Measurements from ENCODE around the gene TRMT10C. TPM values are rescaled to one million over a fixed set of nuclear protein-coding genes. Genes with fewer than 3 reads are reported as not detected.

The TRMT10C gene
- total and polyA plus RNA-seq, 9 of the 15 experiments (the other 6 are each of a cell fraction or from before 2014, with no cell fraction given): 48.6 to 106 (median 63.9) TPM

- TF ChIP-seq ZBTB40 (IDR thresholded peaks at IDR 0.05): no peak
- TF ChIP-seq ZBTB40 (CRISPR knock-in tag; IDR thresholded peaks at IDR 0.05): no peak
- no peak for TF ChIP-seq TFAM (CRISPR knock-in tag; conservative IDR thresholded peaks at IDR 0.05)
- no peak for TF ChIP-seq KAT2B (IDR thresholded peaks at IDR 0.05; ENCODE audit: low read depth, low read length)
- no peak for TF ChIP-seq CCAR2 (IDR thresholded peaks at IDR 0.05; ENCODE audit: low read depth, low read length)
- peak; percentile 68 for TF ChIP-seq ARID1B (IDR thresholded peaks at IDR 0.05)
- no peak for TF ChIP-seq LARP7 (IDR thresholded peaks at IDR 0.05)
- no peak for TF ChIP-seq FOSL1 (tag; conservative IDR thresholded peaks at IDR 0.05)
- TF ChIP-seq HES1 (IDR thresholded peaks at IDR 0.05; ENCODE audit: low read depth): no peak
- no peak for TF ChIP-seq BRCA1 (IDR thresholded peaks at IDR 0.05)
- no peak for TF ChIP-seq BRCA1 (CRISPR knock-in tag; IDR thresholded peaks at IDR 0.05)
- no peak for TF ChIP-seq CBX2 (IDR thresholded peaks at IDR 0.05; ENCODE audit: insufficient read depth, low read length, poor library complexity, severe bottlenecking)
- TF ChIP-seq FOXO4 (CRISPR knock-in tag; IDR thresholded peaks at IDR 0.05): peak; percentile 52; the same call in 1 of the 2 replicates
- peak; percentile 69 for TF ChIP-seq ZNF316 (IDR thresholded peaks at IDR 0.05)
Measured at GRCh38 chr3:101532783-101533602, 28.7 kb upstream of the TRMT10C start (continued).
